GM19099 (cell line): ENCODE results near the gene ADGRG2.

Experiments
- POLR2A ChIP-seq: IDR thresholded peaks from 3 replicates; pipeline ENCODE4 v1.6.1; 2011; ENCODE audit warnings: low read depth; ENCODE audit not compliant: insufficient read length; ENCODE audit errors: extremely low read depth

ADGRG2 gene

DNA sequence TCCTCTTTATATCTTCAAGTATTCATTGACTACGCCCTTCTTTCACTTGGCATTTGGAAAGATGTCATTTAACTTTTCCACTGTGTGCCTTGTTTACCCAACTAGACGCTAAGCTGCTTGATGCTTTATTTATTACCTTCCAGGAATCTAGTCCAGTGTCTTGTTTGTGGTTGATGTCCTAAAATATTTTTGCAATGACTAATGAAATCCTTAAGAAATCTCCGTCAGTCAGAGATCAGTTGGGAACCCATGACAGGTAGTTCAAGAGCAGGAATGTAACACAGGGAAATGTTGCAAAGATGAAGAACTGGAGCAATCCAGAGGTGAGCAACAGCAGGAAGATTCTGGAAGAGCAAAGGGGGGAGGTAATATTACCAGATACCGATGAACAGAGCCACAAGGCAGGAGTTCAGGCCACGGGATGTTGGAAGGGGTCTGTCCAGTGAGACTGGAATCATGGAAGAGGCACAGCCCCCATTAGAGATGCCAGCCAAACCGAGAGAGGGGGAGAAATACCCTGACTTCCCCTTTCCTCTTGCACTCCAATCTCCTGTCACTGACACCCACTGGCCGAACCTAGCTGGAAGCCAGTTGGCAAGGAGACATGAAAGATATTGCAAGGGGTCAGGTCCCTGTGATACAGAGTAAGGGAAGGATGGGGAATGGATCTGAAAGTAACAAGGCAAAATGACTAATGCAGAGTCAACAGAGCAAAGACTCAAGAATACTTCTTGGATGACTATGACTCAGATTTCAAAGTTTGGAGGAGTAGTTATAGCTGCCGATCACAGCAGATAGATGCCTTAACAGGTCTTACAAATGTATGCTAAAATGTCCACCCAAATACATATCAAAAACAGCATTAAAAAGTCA, 75.7 kb downstream of the ADGRG2 start:
- no peak for TF ChIP-seq POLR2A

DNA sequence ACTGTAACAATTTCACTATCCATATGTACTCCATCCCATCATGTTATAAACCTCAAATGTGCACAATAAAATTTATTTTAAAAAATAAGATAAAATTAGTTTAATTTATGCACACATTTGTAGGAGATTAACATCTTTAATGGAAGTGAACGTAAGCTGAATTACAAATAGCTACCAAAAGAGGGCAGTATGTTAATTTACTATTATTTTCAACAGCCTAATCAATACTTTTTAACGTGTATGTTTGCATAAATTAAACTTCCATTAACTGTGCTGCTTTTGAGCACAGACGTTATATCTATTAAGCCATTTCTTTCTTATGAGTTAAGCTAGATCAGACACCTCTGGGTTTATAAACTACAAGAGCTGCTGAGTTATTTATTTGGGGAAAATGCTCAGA, 81.9 kb downstream of the ADGRG2 start:
- no peak for TF ChIP-seq POLR2A

DNA sequence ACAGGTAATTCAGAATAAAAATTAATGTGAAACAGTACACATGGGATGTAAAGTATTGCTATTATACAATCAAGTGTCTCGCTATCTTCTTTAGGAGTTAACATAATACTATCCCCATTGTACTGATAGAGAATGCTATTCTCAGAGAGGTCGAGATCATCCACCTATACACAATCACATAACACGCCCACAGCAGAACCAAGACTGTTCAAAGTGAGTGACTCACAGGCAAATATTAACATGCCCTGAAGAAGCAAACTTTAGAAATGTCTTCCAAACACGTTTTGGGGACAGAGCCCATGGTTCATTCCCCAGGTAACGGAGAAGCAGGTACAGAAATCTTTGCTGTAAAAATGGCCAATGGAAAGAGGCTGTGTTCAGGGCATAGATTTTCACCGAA, 88.2 kb downstream of the ADGRG2 start:
- no peak for TF ChIP-seq POLR2A

DNA sequence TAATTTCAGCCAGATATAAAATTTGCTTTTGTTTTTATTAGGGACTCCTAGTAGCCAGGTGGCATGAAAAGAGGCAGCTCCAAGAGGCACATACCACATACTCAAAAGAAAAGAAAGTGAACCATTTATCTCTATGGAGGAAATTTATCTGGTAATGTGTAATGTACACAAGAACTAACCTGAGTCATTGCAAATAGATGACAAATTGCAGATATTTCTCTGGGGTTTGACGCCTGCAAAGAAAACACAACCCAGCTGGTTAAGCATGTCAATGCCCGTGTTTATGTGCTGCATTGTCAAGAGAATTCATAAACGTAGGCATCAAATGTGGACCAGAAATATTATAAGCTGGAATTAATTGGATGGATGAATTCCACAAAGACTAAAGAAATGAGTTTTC, 91.5 kb downstream of the ADGRG2 start:
- no peak for TF ChIP-seq POLR2A

DNA sequence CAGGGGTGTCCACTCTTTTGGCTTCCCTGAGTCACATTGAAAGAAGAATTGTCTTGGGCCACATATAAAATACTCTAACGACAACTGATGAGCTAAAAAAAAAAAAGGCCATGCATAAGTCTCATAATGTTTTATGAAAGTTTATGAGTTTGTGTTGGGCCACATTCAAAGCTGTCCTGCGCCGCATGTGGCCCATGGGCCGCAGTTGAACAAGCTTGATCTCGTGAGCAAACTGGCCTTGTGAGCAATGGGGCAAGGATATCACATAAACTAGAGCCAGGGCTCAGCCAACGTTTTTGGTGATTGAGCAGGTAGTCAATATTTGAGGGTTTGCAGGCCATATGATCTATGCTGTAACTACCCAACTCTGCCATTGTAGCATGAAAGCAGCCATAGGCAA, 93.7 kb downstream of the ADGRG2 start:
- TF ChIP-seq POLR2A = no peak

DNA sequence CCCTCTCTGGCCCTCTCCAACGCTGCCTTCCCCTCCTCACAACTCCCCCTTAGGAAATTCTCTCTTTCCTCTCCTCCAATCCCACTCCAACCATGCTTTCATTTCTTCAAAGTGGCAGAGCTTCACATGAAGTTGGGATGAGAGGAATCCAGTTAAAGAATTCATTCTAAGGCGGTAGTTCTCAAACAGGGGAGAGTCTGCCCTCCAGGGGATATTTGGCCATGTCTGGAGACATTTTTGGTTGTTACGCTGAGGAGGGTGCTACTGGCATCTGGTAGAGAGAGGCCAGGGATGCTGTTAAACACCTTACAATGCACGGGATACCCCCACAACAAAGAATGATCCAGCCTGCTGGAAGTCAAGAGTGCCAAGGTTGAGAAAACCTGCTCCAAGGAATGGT, 97.9 kb downstream of the ADGRG2 start:
- TF ChIP-seq POLR2A = no peak

DNA sequence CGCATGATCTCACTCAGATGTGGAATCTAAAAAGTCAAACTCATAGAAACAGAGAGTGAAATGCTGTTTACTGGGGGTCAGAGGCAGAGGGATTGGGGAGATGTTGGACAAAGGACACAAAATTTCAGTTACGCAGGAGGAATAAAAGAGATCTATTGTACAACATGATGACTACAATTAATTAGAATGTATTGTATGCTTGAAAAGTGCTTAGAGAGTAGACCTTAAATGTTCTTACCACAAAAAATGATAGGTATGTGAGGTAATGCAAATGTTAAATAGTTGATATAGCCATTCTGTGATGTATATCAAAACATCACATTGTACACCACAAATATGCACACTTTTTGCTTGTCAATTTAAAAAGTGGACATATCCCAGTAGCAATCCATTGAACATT, 102.3 kb downstream of the ADGRG2 start:
- no peak for TF ChIP-seq POLR2A

DNA sequence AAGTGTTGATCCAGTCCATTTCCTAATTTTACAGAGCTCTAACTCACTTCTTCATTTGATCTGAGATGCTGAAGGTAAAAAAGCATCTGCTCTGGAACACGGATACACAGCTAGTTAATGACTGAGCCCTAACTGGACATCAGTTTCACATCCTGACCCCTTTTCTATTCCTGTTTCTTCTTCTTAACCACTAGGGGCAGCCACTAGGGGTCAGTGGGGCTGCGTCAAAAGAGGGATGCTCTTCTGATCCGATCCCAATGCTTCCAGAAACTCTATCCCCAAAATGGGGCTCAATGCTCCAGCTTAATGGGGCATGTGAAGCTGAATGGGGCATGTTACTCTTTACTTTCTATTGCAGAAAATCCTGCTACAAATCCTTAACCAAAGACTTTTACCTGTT, 105.0 kb downstream of the ADGRG2 start:
- TF ChIP-seq POLR2A = no peak

DNA sequence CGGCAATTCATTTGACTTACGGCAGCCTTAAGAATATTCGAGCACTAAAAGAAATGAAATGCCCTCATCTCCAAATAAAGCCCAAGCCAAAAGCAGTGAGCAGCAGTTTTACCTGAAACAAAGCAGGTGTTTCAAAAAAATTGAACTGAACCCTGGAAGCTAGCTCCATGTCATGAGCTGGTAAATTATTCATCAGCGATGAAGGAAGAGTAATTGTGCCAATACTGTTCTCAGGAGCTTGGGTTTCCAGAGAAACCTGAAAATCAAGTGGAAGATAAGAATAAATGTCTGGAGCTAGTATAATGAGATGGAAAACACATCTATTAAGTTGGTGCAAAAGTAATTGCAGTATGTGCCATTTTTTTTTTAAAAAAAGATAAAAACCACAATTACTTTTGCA, 114.4 kb downstream of the ADGRG2 start:
- no peak for TF ChIP-seq POLR2A

DNA sequence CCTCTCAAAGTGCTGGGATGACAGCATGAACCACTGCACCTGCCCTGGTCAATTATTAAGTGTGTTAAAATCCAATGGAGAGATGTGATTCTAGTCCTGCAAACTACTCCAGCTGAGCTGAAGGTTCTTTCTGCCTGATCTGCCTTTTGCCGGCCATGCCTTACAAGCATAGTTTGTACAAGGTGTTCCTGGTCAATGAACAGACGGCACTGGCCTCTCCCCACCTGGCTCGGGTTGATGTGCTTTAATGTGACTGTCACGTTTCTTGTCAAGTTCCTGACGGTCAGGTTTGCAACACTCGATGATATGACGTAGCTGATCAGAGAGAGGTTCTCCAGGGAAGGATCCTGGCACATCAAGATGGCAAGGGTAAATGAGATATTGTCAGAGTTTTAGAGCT, 115.3 kb downstream of the ADGRG2 start:
- TF ChIP-seq POLR2A = no peak

DNA sequence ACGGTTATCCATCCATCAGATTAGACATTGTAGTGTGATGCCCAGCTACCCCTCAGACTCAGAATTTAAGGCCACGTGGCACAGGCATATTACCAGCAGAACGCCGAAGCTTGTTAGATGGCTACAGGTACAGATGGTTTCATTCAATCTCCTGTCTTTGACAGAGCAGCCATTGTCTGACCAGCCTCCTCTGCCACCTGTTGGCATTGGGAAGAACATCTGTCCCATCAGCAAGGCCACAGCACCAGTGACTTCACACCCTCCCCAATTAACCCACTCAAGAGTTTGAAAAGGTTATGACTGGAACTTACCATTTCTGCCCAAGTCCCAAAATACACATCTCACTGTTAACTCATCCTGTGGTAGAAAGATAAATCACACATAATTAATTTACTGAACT, 116.4 kb downstream of the ADGRG2 start:
- no peak for TF ChIP-seq POLR2A

DNA sequence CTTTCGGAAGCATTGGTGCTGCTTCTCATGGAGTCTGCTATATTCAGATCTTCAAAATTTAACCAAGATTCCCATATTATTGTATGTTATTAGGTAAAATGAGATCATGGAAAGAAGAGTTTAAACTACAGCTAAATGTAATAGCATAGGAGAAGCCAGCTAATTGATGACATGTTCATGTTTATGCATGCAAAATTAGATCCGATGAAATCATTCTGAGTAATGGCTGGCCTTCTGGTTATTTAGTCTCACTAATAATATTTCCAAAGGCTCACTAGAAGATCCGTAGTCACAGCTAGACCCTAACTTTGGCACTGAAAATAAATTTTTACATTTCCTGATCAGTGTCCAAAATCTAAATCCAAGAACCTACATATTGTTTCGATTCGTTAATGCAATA, 118.5 kb downstream of the ADGRG2 start:
- TF ChIP-seq POLR2A = no peak

DNA sequence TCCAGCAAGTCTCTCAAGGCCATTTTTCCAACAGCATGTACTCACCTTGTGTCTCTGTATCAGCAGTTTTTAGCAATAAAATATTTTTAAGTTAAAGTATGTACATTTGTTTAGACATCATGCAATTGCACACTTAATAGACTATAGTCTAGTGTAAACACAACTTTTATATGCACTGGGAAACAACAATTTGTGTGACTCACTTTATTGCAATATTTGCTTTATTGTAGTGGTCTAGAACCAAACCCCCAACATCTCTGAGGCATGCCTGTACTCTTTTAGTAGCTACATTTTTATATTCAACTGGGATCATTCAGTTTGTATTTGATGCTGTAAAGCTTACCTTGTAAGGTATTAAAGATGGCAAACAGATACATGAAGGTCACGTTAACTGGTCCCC, 123.6 kb downstream of the ADGRG2 start:
- TF ChIP-seq POLR2A = no peak

DNA sequence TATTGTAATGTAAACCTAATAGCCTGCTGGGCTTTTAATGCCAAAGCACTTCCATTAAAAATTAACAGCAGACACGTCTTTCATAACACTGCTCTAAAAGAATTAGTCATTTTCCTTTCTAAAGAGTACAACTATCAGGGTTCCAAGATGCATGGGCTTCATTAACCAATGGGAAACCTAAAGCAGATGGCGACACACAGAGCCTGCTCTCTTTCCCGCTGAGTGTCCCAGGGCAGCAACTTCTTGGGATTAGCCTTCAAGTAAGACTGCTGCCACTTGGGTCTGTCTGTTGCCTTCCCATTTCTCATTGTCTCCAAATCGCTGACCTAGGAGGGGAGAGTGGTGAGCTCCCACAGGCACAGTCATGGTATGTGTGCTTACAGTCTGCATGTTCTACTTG, 124.4 kb downstream of the ADGRG2 start:
- TF ChIP-seq POLR2A = no peak

DNA sequence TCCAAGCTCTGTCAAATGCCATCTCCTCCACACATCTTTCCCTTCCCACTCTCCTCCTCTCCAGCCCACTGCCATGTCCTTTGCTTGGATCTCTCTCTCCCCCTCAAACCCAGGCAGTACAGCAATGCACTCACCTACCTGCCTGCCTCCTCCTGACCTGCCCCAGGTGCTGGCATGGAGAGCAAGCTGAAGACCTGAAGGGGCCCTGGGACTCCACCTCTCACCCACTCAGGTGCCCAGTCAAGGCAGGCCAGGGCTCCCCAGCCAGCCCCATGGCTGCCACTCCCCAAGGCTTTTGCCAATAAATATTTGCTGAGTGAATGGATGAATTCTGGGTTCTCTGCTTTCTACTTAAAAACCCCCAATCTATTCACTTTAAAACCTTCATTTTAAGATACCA, 125.7 kb downstream of the ADGRG2 start:
- no peak for TF ChIP-seq POLR2A

DNA sequence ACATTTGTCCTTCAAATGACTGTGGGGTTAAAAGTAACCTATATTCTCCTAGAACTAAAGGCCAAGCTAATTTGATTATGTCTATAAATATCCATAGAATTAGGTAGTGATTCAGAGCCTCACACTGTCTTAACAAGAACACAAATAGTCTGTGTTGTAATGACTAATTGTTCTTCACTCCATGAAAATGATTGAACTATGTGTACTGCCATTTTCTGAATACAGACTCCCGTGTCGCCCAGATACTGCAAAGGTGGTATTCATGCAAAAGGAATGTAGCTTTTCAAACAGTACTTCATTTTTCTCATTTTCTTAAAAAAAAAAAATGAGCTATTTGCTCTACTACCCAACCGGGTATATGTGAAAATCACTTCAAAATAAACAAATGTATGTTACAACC, 127.0 kb downstream of the ADGRG2 start:
- no peak for TF ChIP-seq POLR2A

DNA sequence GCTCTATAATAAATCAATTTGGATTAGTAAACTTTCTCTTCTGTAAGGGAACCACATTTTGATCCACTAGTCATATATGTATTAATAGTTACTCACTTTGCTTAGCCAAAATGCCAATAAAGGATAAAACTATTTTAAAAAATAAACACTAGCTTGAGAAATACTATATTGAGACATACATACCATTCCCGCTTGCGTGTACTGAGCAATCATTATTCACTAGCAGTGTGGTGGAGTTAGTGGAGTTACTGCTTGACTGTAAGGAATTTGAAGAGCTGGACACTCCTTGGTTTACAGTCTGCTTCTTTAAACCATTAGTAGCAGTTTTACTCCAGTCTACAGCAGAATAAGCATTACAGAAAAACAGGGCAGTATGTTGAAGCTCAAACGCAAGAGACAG, 127.6 kb downstream of the ADGRG2 start:
- TF ChIP-seq POLR2A = no peak

DNA sequence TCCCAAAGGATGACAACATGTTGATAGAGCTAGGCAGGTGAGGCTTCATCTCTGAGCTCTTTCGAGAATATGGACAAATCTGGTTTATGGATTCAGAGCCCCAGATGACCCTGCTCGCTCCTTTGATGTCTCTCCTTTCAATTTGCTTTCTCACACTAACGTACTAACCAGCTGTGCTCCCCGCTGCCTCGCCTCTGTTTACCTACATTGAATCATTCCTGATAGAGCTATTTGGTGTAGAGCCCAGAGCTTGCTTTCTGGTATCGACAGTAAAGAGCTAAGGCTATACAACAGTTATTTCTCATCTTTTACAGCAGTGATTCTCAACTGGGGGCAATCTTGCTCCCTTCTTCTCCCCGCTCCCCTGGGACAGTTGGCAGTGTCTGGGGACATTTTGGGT, 129.4 kb downstream of the ADGRG2 start:
- TF ChIP-seq POLR2A = no peak

DNA sequence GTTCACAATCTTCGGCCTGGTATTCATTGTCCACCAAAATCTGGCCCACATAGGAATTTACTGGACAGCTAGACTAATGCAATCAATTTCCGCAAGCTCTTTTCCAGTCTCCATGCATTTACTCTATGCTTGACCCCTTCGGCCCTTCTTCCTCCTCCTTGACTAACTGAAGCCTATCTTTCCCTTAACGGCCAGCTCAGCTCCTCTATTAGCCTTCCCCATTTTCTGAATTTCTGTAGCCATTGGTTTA, 137.2 kb downstream of the ADGRG2 start:
- TF ChIP-seq POLR2A = no peak
